AG04449 (cell line): ENCODE data around the gene SHE.

Experiments used
- CTCF ChIA-PET: fragments of 350-600 bp; formaldehyde crosslinking; extraction: SDS; loops from one replicate; lab custom pipeline; 2021; ENCODE audit warnings: antibody characterized with exemption; lab: Yijun Ruan, JAX
- POLR2A ChIA-PET: fragments of 400-600, 350-600 bp; formaldehyde crosslinking; extraction: SDS; loops from one replicate; lab custom pipeline; 2020; ENCODE audit warnings: antibody characterized with exemption, inconsistent platforms; lab: Yijun Ruan, JAX
- DNase-seq: peaks from one replicate; pipeline ENCODE4 v3.0.0-alpha.2; 2010; ENCODE audit warnings: low read depth, low spot score
- H3K4me3 ChIP-seq: 2 replicates; pipeline ENCODE4 v1.5.1; 2011; ENCODE audit warnings: low read depth, mild to moderate bottlenecking, control low read depth, low read length
- CTCF ChIP-seq: IDR thresholded peaks from one replicate; pipeline ENCODE4 v1.5.1; 2011; ENCODE audit warnings: mild to moderate bottlenecking, moderate library complexity, low read length, control low read depth, inconsistent platforms; ENCODE audit not compliant: insufficient read depth; ENCODE audit errors: missing control alignments

The SHE gene

GRCh38 chr1:154502066-154502743 lies at the start of gene SHE, which contains the start of gene TDRD10:
TSS of gene SHE (minus strand) at chr1:154502412. CDS start at chr1:154502026, 386 bp downstream.
TSS of gene TDRD10 (plus strand) at chr1:154502219. CDS start at chr1:154506904, 4,685 bp downstream.
- POLR2A ChIA-PET = no interaction called here
- no peak for TF ChIP-seq CTCF
- CTCF ChIA-PET = interaction anchor here (3.4 kb wide), 1 partner anchor 21 kb away, joined by 21 read pairs; no protein-coding TSS in a partner anchor
- H3K4me3 ChIP-seq = no peak within 1 kb of the TSS
- no peak for DNase-seq

- no peak for TF ChIP-seq CTCF
- no peak for DNase-seq
- no peak overlapping the region for H3K4me3 ChIP-seq
- CTCF ChIA-PET = interaction anchor here (1.1 kb wide), 1 partner anchor 16 kb away, joined by 4 read pairs; the partner anchor contains the start of gene CHRNB2
- POLR2A ChIA-PET = no interaction called here
These were observed 49.3 kb upstream of the SHE start for GRCh38 chr1:154551474-154551873.

GRCh38 chr1:154550657-154551056 lies 48.4 kb upstream of the SHE start:
- ChIA-PET POLR2A (interaction anchor here (0.6 kb wide), 1 partner anchor 66 kb away, joined by 3 read pairs; no protein-coding TSS in a partner anchor), CTCF (interaction anchor here (1.6 to 6.6 kb wide), 2 partner anchors 9 to 69 kb away, joined by 7 to 118 read pairs; no protein-coding TSS in a partner anchor)
- H3K4me3 ChIP-seq = no peak overlapping the region
- no peak for TF ChIP-seq CTCF
- no peak for DNase-seq

GRCh38 chr1:154550070-154550469 lies 47.9 kb upstream of the SHE start:
- no peak for TF ChIP-seq CTCF
- DNase-seq = no peak
- CTCF ChIA-PET = interaction anchor here (1.5 to 6.6 kb wide), 3 partner anchors 10 to 68 kb away, joined by 3 to 118 read pairs (median 7); no protein-coding TSS in a partner anchor
- POLR2A ChIA-PET = no interaction called here
- H3K4me3 ChIP-seq = no peak overlapping the region

- H3K4me3 ChIP-seq = no peak overlapping the region
- no peak for TF ChIP-seq CTCF
- CTCF ChIA-PET = interaction anchor here (1.4 to 6.6 kb wide), 4 partner anchors 11 to 224 kb away, joined by 3 to 118 read pairs (median 5); partner anchors contain the start of gene ATP8B2
- DNase-seq = no peak
- POLR2A ChIA-PET = no interaction called here
These were observed 47.1 kb upstream of the SHE start for GRCh38 chr1:154549202-154549770.

GRCh38 chr1:154548028-154548427 lies 45.8 kb upstream of the SHE start:
- no peak for TF ChIP-seq CTCF
- POLR2A ChIA-PET = no interaction called here
- CTCF ChIA-PET = interaction anchor here (1.1 to 6.6 kb wide), 2 partner anchors 13 to 66 kb away, joined by 3 to 118 read pairs; no protein-coding TSS in a partner anchor
- H3K4me3 ChIP-seq = no peak overlapping the region
- no peak for DNase-seq
